Subcutaneous adipose tissue (tissue), 4 donors: Measurements from ENCODE around the gene GRB2. TPM values are rescaled to one million over a fixed set of nuclear protein-coding genes. Genes with fewer than 3 reads are reported as not detected.

Experiments used
- small RNA-seq: library from RNA; depleted of rRNA; stranded (forward); fragments of <200 nt; gene quantifications from one replicate; pipeline ENCODE3, GENCODE V24; 2016
- total RNA-seq, 4 donors: library from RNA; depleted of rRNA; stranded (reverse); fragments of >200 nt; gene quantifications; one replicate each; pipeline ENCODE4 v1.1.0, GENCODE V29; 2016
- TF ChIP-seq, protein P1 (sequence below): fragments of 450-650 bp; IDR thresholded peaks from one replicate; pipeline ENCODE4 v1.5.1; 2016; ENCODE audit warnings: low read depth, mild to moderate bottlenecking, control low read depth, antibody characterized with exemption, moderate library complexity

The GRB2 gene
- total RNA-seq, 4 donors from 2014 or later, result 69.3 to 133 (median 114) TPM

DNA sequence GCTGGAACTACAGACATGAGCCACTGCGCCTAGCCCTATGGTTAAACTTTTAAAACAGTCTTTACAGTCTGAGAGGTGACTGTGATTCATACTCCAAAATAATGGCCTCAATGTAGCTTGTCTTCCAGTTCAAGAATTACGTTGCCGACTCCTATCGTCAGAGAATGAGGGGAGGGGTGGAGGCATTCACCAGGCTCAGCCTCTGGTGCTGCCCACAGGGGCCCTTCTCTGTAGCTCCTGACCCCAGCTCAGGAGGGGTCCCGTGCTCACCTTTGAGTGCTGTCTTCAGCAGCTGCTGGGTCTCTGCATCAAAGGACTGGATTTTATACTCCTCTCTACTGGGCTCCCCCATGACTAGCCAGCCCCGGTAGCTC is 135.6 kb downstream of the GRB2 start:
- TF ChIP-seq, protein P1, sequence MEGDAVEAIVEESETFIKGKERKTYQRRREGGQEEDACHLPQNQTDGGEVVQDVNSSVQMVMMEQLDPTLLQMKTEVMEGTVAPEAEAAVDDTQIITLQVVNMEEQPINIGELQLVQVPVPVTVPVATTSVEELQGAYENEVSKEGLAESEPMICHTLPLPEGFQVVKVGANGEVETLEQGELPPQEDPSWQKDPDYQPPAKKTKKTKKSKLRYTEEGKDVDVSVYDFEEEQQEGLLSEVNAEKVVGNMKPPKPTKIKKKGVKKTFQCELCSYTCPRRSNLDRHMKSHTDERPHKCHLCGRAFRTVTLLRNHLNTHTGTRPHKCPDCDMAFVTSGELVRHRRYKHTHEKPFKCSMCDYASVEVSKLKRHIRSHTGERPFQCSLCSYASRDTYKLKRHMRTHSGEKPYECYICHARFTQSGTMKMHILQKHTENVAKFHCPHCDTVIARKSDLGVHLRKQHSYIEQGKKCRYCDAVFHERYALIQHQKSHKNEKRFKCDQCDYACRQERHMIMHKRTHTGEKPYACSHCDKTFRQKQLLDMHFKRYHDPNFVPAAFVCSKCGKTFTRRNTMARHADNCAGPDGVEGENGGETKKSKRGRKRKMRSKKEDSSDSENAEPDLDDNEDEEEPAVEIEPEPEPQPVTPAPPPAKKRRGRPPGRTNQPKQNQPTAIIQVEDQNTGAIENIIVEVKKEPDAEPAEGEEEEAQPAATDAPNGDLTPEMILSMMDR, result no peak

Small RNAs within 50 kb of the gene (small RNA-seq; reads per million reads assigned to genes)
- gene MIR3678 (not detected), gene RF00019 (0.49 reads per million), gene RNU6-938P (not detected)

Other genes starting within 250 kb of the GRB2 start
- gene SUMO2, start 222.7 kb downstream of the GRB2 start, total RNA-seq, result 10 to 100 TPM; 41.1 to 77.0 (median 69.2) TPM
- 10 to 100 TPM; 28.9 to 48.8 (median 41.0) TPM for gene NUP85, start 200.0 kb downstream of the GRB2 start, total RNA-seq
- gene GGA3, start 144.1 kb downstream of the GRB2 start, total RNA-seq, result 10 to 100 TPM; 21.5 to 36.0 (median 25.0) TPM
- gene MRPS7, start 143.8 kb downstream of the GRB2 start, total RNA-seq, result 10 to 100 TPM; 25.7 to 42.8 (median 38.5) TPM
- gene MIF4GD, start 134.4 kb downstream of the GRB2 start, total RNA-seq, result 10 to 100 TPM; 14.3 to 44.2 (median 31.1) TPM
- 10 to 100 TPM in 3 of 4 donors, 1 to 10 TPM in 1; 8.4 to 18.5 (median 14.3) TPM for gene SLC25A19, start 116.2 kb downstream of the GRB2 start, total RNA-seq
- 10 to 100 TPM; 35.0 to 80.2 (median 45.9) TPM for gene TMEM94, start 51.0 kb upstream of the GRB2 start, total RNA-seq
- gene CASKIN2, start 109.9 kb upstream of the GRB2 start, total RNA-seq, result 10 to 100 TPM in 2 of 4 donors, 1 to 10 TPM in 2; 5.6 to 26.6 (median 10.2) TPM
- 10 to 100 TPM in 3 of 4 donors, 1 to 10 TPM in 1; 9.5 to 23.8 (median 17.3) TPM for gene TSEN54, start 110.8 kb upstream of the GRB2 start, total RNA-seq
- 1 to 10 TPM; 2.0 to 7.3 (median 3.5) TPM for gene LLGL2, start 120.0 kb upstream of the GRB2 start, total RNA-seq
- 100 to 1,000 TPM in 1 of 4 donors, 10 to 100 TPM in 3; 51.5 to 191 (median 73.5) TPM for gene MYO15B, start 182.1 kb upstream of the GRB2 start, total RNA-seq
- gene SMIM5, start 227.8 kb upstream of the GRB2 start, total RNA-seq, result 1 to 10 TPM in 1 of 4 donors, under 1 TPM in 1, not detected in 2; 0.66 to 1.9 TPM